GM18520 (cell line): ENCODE data around the gene HSF2.

ENCODE experiments used
- ATAC-seq: cut with Tn5 transposase; IDR thresholded peaks from one replicate; pipeline ENCODE4 v1.9.1; 2021; ENCODE audit not compliant: unreplicated experiment

The HSF2 gene, protein sequence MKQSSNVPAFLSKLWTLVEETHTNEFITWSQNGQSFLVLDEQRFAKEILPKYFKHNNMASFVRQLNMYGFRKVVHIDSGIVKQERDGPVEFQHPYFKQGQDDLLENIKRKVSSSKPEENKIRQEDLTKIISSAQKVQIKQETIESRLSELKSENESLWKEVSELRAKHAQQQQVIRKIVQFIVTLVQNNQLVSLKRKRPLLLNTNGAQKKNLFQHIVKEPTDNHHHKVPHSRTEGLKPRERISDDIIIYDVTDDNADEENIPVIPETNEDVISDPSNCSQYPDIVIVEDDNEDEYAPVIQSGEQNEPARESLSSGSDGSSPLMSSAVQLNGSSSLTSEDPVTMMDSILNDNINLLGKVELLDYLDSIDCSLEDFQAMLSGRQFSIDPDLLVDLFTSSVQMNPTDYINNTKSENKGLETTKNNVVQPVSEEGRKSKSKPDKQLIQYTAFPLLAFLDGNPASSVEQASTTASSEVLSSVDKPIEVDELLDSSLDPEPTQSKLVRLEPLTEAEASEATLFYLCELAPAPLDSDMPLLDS

GRCh38 chr6:122399348-122400120, at the start of gene HSF2:
Gene HSF2, plus strand, starts transcription at chr6:122399652. Its CDS starts 86 bp downstream, at chr6:122399738.
- ATAC-seq: peak; percentile 96

DNA sequence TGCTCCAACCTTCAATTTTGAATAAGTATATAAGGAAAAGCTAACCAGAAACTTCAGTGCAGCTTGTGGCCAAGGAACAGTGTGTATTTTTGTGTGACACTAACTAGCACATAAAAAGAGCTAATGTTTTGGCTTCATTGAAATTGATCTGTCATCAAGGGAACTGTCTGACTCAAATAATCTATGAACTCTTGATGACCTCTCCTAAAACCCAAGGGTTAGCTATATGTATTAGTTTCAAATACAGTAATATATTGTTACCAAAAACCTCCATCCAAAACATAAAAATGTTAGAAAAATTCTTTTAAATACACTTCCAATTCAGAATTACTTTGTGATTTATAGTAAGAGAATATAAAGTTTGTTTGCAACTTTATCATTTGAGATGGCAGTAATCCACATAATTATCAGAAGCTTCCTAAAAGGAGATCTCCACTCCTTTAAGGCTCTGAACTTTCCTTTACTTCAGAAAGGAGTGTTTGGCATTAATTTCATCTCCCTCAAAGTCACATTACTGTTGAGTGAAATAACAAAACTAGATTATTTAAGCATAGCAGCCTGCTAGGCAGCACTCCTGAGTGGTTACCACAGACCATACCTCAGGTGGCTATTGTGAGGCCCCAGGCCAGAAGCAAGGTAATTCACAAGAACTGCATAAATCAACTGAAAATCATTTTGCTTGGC, 46.3 kb upstream of the HSF2 start:
- no peak for ATAC-seq

DNA sequence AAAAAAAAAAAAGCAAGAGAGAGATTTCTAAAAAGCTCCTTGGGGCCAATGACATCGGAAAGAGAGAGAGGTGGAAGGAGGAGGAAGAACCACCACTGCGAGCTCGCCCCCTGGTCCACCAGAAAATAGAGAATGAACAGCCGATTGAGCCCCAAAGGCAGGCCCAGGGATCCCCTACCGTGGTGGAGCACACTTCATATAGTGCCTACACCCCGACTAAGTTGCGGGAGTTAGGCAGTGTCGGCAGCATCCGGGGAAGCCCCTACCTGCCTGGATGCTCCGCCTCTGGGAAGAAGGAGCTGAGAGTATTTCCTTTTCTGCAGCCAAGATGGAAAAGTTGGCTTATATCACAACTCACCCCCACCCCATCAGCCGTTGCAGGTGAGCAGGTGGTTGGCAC, 38.6 kb upstream of the HSF2 start:
- ATAC-seq: no peak

- no peak for ATAC-seq
These were observed 38.0 kb upstream of the HSF2 start for GRCh38 chr6:122361314-122361979.

GRCh38 chr6:122363769-122364483, 35.5 kb upstream of the HSF2 start:
- ATAC-seq: no peak

DNA sequence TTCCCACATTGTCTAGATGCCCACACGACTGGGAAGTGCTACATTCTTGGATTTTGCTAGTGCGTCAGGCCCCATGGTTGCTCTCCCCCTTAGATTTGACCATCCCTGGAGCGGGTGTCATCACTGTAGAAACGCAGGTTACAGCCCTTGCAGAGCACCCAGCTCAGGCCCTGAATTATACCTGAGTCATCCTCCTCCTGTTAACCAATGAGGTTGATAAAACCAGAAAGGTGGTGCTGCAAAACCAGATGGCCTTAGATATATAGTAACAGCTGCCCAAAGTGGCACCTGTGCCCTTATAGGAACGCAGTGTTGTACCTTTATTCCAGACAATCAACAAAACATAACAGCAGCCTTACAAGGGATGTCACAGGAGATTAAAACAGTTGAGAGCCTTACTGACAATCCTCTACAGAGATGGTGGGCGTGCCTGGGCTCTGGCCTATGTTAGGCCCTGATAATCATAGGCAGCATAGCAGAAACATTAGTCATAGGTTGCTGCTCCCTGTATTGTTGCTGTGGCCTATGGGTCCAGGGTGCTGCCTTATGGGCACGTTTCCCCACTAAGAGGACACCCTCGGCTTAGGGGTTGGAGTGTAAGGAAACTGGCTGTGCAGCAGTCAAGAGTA, 33.6 kb upstream of the HSF2 start:
- no peak for ATAC-seq

DNA sequence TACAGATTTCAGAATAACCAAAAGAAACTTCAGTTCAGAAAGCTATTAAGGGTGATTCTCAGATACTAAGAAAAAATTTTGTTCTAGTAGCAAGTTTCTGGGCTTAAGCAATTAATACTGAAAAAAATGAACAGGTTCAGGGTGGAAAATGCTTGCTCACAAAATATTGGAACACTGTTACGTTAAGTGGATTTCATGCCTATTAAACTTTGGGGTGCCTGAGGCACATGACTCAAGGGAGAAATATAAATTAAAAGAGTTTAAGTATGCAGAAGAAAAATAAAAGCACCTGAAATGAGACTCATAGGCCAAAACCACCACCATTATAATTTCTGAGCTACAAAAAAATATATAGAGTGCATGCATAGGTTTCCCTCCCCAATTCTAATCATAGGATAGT, 32.3 kb upstream of the HSF2 start:
- no peak for ATAC-seq

- no peak for ATAC-seq
These were observed 29.9 kb upstream of the HSF2 start for GRCh38 chr6:122369536-122369935.

DNA sequence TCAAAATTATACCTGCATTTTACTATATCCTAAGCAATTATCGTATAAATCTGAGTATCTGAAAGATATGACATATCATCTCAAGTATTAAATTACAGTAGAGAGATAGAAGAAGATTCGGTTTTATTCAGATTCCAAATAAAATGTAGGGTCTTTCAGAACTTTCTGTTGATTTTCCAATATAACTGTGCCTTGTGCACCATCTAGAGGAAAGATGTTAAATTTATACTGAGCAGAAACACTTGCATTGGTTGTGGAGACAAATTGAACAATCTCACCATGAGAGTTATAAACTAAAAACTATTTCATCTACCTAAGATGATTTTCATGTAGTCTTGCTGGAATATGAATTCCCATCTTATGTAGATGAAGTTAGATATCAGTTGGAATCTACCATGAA, 26.8 kb upstream of the HSF2 start:
- no peak for ATAC-seq

GRCh38 chr6:122374307-122374706, 25.1 kb upstream of the HSF2 start:
- no peak for ATAC-seq

DNA sequence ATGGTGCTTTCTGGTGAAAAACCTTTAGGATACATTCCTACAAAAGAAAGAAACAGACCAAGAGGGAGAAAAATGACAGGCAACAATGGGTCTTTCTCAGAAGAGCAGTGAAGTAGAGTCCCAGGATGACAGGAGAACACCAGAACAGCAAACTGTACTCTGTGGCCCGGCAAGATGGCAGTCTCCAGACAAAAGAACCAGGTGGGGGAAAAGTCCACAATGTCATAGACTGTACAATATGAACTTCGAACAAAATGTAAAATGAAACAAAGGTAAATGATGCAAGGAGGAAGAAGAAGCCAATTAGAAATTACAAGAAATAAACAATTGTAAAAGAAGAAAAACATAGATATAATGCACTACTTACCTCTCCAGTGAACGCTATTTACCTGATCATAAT, 23.2 kb upstream of the HSF2 start:
- ATAC-seq: no peak

GRCh38 chr6:122381494-122382265, 17.8 kb upstream of the HSF2 start:
- peak; percentile 98 for ATAC-seq

DNA sequence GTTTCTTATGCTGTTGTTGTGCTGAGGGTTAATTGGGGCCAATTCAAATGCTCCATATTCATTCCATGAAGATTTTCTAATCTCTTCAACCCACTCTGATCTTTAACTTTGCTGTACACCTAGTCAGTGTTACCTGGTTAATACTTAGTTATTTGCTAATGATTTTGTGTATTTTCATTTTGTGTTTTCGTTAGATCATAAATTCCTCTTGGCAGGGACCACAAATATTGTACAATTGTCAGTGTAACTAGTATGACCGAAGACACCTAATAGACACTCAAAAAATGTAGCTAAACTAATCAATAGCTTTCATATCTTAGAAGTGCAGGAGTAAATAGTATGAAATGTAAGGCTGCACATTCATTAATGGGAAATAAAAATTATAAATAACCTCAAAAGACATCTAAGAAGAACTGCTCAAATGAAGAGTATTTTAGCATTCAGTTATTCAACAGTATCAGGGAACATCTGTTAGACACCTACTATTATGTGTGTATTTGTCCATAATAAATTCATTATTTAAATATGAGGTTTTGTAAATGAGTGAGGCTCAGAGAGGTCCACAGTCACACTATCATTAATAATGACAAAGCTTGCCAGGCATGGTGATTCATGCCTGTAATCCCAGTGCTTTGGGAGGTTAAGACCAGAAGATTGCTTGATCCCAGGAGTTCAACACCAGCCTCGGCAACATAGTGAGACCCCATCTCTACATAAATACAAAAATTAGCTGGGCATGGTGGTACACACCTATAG, 13.4 kb upstream of the HSF2 start:
- no peak for ATAC-seq

DNA sequence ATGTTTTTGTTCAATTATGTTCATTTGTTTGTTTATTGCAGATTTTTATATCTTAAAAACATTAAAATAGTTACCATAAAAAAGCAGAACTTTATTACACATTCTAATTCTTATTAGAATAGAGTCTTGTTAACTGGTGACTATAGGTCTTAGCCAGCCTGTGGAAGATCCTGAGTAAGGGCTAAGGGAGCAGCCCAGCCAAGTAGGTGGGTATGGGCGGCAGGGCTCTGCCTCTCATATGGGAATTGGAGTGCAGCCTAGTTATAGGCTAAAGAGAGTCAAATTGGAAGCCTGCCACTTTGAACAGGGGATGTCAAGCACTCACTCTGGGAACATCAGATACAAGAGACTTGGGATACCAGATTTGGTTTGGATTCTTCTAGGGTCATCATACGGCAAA, 10.5 kb upstream of the HSF2 start:
- no peak for ATAC-seq

- no peak for ATAC-seq
These were observed 9.6 kb upstream of the HSF2 start for GRCh38 chr6:122389704-122390372.

- ATAC-seq: no peak
These were observed 6.7 kb upstream of the HSF2 start for GRCh38 chr6:122392564-122393350.

- ATAC-seq: peak; percentile 82
These were observed 6.0 kb upstream of the HSF2 start for GRCh38 chr6:122393351-122393896.
